ENCODE measurements around the gene PRKN. TPM values are rescaled to one million over a fixed set of nuclear protein-coding genes. Genes with fewer than 3 reads are reported as not detected.

PRKN gene
- total RNA-seq, 1 donor from 2014 or later = 4.9 TPM

DNA sequence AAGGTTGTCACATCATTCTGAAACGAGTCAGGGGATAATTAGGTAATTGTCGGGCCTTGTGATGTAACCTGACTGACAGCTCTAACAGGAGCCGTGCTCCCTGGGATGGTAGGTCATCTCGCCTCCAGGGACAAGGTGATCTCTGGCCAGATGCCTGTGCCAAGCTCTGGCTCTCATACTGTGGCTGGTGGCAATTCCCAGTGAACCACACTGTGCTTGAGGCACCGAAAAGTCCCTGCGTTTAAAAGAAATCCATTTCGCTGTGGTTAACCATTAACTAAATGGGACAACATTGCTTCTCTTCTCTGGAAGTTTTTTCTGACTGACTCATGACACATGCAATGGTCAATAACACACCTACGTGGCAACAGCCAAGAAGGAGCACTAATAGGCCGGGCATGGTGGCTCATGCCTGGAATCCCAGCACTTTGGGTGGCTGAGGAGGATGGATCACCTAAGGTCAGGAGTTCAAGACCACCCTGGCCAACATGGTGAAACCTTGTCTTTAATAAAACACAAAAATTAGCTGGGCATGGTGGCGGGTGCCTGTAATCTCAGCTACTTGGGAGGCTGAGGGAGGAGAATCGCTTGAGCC is 669.2 kb downstream of the PRKN start:
- no peak overlapping the region for H3K27ac ChIP-seq
- intact Hi-C loops (cut with DNase I) = no loop called here
- no peak for DNase-seq (ENCODE audit: extremely low spot score in 2 of 2)

GRCh38 chr6:162056745-162057144 is 670.8 kb downstream of the PRKN start:
- Histone ChIP-seq H3K27me3 (no peaks in the 10 kb centered on the region), H3K4me1 (no peaks in the 10 kb centered on the region), H3K36me3 (no peaks in the 10 kb centered on the region), H3K27ac (no peak overlapping the region), H3K4me3 (no peak overlapping the region), H3K9me3 (no peaks in the 10 kb centered on the region)
- DNase-seq (ENCODE audit: extremely low spot score in 2 of 2) = no peak
- intact Hi-C loops (cut with DNase I) = no loop called here
- TF ChIP-seq CTCF (IDR thresholded peaks at IDR 0.05) (no peak), POLR2AphosphoS5 (IDR thresholded peaks at IDR 0.05; ENCODE audit: insufficient read depth in 1 of 2, low read depth in 1 of 2) (no peak), POLR2A (IDR thresholded peaks at IDR 0.05) (no peak)

More for the DNA sequence above, 669.2 kb downstream of the PRKN start:
- Histone ChIP-seq H3K4me1 (no peaks in the 10 kb centered on the region), H3K36me3 (no peaks in the 10 kb centered on the region), H3K27me3 (no peaks in the 10 kb centered on the region), H3K9me3 (no peaks in the 10 kb centered on the region), H3K4me3 (no peak overlapping the region)
- TF ChIP-seq POLR2AphosphoS5 (IDR thresholded peaks at IDR 0.05; ENCODE audit: insufficient read depth in 1 of 2, low read depth in 1 of 2) (no peak), POLR2A (IDR thresholded peaks at IDR 0.05) (no peak), CTCF (IDR thresholded peaks at IDR 0.05) (no peak)

DNA sequence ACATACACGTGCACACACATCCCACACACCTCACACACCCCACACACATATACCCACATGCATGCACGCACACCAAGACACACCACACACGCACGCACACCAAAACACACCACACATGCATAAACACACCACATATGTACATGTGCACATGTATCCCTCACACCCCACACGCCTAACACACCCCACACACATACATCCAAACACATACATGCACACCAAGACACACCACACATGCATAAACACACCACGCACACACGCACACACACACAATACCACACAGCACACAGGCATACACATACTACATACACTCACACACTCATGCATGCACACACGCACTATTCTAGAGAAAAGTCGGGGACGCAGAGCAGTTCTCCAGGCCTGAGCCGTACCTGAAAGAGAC is 671.5 kb downstream of the PRKN start:
- TF ChIP-seq POLR2AphosphoS5 (IDR thresholded peaks at IDR 0.05; ENCODE audit: insufficient read depth in 1 of 2, low read depth in 1 of 2) (no peak), CTCF (IDR thresholded peaks at IDR 0.05) (no peak), POLR2A (IDR thresholded peaks at IDR 0.05) (no peak)
- Histone ChIP-seq H3K9me3 (no peaks in the 10 kb centered on the region), H3K4me3 (no peak overlapping the region), H3K27me3 (no peaks in the 10 kb centered on the region), H3K27ac (no peak overlapping the region), H3K36me3 (no peaks in the 10 kb centered on the region), H3K4me1 (no peaks in the 10 kb centered on the region)
- no peak for DNase-seq (ENCODE audit: extremely low spot score in 2 of 2)
- intact Hi-C loops (cut with DNase I) = no loop called here

- no peak overlapping the region for H3K27ac ChIP-seq
- no peak for DNase-seq (ENCODE audit: extremely low spot score in 2 of 2)
- no peaks in the 10 kb centered on the region for H3K27me3 ChIP-seq
- no peaks in the 10 kb centered on the region for H3K9me3 ChIP-seq
- H3K4me1 ChIP-seq = no peaks in the 10 kb centered on the region
- H3K36me3 ChIP-seq = no peaks in the 10 kb centered on the region
- intact Hi-C loops (cut with DNase I) = no loop called here
- H3K4me3 ChIP-seq = no peak overlapping the region
- no peak for TF ChIP-seq POLR2AphosphoS5 (IDR thresholded peaks at IDR 0.05; ENCODE audit: insufficient read depth in 1 of 2, low read depth in 1 of 2)
- no peak for TF ChIP-seq POLR2A (IDR thresholded peaks at IDR 0.05)
- TF ChIP-seq CTCF (IDR thresholded peaks at IDR 0.05) = no peak
These were observed 672.2 kb downstream of the PRKN start for GRCh38 chr6:162055365-162055764.

DNA sequence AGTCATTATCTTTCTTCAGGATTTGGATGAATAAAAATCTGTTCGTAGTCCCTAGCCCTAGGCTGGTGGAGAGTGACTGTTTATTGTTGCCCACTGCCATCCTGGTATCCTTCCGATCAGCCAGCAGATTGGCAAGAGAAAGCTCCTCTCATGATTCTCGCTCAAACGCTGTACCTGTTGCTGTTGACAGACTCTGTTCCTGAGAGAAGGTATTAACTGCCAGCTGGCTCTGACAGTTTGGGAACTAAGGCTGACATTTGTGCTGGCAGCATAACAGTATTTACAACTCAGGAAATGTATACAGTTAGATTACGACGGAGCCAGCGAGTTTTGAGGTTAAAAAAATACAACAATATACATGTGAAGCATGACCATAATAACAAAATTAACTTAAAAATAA is 674.5 kb downstream of the PRKN start:
- Histone ChIP-seq H3K9me3 (no peaks in the 10 kb centered on the region), H3K27me3 (no peaks in the 10 kb centered on the region), H3K4me3 (no peak overlapping the region), H3K36me3 (no peaks in the 10 kb centered on the region), H3K4me1 (no peaks in the 10 kb centered on the region), H3K27ac (no peak overlapping the region)
- intact Hi-C loops (cut with DNase I) = no loop called here
- TF ChIP-seq CTCF (IDR thresholded peaks at IDR 0.05) (no peak), POLR2A (IDR thresholded peaks at IDR 0.05) (no peak), POLR2AphosphoS5 (IDR thresholded peaks at IDR 0.05; ENCODE audit: insufficient read depth in 1 of 2, low read depth in 1 of 2) (no peak)
- DNase-seq (ENCODE audit: extremely low spot score in 2 of 2) = no peak
